ENCODE measurements around the gene ANKZF1. TPM values are rescaled to one million over a fixed set of nuclear protein-coding genes. Genes with fewer than 3 reads are reported as not detected.

ANKZF1 gene
- total and polyA plus RNA-seq, 9 donors: 16.3 to 32.0 (median 22.5) TPM

DNA sequence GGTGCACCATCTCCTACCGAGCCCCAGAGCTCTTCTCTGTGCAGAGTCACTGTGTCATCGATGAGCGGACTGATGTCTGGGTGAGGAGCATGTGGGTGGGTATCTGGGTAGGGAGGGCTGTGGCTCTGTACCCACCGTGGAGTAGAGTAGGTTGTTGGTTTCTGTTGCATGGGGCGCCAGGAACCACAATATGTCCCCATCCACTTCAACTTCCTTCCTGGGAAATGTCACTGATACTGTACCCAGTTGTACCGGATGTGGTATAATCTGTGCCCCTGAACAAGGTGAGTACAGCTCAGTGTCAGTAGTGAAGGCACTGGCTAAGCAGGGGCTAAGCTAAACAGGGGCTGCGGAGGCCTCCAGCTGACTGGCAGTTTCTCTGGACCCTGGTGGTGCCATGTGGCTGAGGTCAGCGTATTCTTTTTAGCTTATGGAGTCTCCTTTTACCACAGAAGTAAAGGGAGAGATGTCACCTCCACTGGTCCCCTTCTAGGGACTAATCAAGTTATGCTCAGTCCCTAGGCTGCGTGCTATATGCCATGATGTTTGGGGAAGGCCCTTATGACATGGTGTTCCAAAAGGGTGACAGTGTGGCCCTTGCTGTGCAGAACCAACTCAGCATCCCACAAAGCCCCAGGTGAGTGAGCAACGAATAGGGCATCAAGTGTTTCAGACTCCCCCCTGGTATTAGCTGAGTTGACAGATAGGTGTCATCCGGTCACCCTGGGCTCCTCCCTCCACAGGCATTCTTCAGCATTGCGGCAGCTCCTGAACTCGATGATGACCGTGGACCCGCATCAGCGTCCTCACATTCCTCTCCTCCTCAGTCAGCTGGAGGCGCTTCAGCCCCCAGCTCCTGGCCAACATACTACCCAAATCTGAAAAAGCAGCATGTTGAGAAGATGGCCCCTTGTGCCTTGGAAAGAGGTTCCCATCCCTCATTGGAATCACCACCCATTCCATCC is 18.4 kb downstream of the ANKZF1 start:
- Histone ChIP-seq H3K27me3 (ENCODE audit: control insufficient read depth, insufficient read depth, low read length) (peaks cover 16% of the 10 kb centered on the region), H3K9me3 (replicated peaks; ENCODE audit: control insufficient read depth, low read depth, low read length) (no peaks in the 10 kb centered on the region), H3K36me3 (ENCODE audit: control insufficient read depth, insufficient read depth, low read length) (peaks cover 29% of the 10 kb centered on the region), H3K4me3 (ENCODE audit: low read length) (no peak overlapping the region), H3K27ac (ENCODE audit: low read length) (no peak overlapping the region), H3K4me1 (ENCODE audit: control insufficient read depth, insufficient read depth, low read length) (peaks cover 47% of the 10 kb centered on the region)
- WGBS (ENCODE audit: insufficient coverage): 78% methylated on average over 8 of the region's 17 CpGs
- DNase-seq: no peak

DNA sequence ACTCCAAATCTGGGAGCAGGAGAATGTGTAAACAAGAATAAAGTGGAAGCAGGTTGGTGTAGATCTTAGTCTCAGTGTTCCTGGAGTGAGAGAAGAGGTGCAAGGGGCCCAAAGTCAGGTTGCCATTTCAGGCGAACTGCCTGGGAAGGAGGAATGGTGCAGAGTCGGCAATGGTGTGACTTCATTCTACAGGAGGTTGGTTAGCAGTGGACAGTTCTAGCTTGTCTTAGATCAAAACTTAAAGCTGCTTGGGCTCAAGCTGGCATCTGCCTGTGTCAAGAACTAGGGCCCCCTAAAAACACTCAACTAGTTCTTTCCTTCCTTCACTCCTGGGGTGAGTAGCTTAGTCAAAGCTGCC is 19.2 kb downstream of the ANKZF1 start:
- no peak for DNase-seq
- no peak overlapping the region for H3K27ac ChIP-seq (ENCODE audit: low read length)
- WGBS (ENCODE audit: insufficient coverage): 70% methylated on average over 2 of the region's 2 CpGs
- H3K9me3 ChIP-seq (replicated peaks; ENCODE audit: control insufficient read depth, low read depth, low read length): no peaks in the 10 kb centered on the region
- H3K27me3 ChIP-seq (ENCODE audit: control insufficient read depth, insufficient read depth, low read length): peaks cover 24% of the 10 kb centered on the region
- H3K36me3 ChIP-seq (ENCODE audit: control insufficient read depth, insufficient read depth, low read length): peaks cover 29% of the 10 kb centered on the region
- no peak overlapping the region for H3K4me3 ChIP-seq (ENCODE audit: low read length)
- H3K4me1 ChIP-seq (ENCODE audit: control insufficient read depth, insufficient read depth, low read length): peaks cover 55% of the 10 kb centered on the region

DNA sequence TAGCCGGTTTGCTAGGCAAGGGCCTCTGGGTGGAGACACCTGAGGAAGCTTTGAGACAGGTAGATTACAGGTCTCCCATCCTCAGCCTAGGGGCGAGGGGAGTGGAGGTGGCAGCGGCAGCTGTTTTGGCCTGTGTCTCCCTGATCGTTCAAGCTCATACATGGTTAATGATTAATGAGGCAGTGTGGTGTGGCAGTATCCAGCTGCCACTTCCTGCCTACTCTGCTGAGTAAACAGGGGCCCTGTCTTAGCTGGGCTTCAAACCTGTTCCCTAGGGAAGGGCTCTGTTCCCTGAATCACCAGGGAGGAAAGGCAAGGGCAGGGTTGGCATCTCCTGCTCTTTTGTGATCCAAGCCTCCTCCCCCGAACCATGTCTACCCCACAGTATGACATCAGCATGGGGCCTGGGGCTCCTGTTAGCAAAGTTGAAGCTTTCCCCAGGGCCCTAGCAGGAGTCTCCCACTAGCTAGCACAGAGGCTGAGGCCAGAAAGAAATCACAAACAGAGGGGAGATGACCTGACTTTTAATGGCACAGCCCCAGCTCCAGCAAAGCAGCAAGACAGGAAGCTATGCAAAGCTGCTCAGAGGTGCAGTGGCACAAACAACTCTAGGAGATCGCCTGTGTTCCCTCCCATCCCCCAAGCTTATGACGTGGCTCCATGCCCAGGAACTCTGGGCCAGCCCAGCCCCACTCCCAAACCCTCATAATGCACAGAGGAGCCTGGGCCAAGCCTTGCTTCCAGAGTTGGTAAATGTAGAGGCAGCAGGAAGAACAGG is 19.8 kb downstream of the ANKZF1 start:
- WGBS (ENCODE audit: insufficient coverage): 39% methylated on average over 5 of the region's 7 CpGs
- H3K36me3 ChIP-seq (ENCODE audit: control insufficient read depth, insufficient read depth, low read length): peaks cover 29% of the 10 kb centered on the region
- H3K27me3 ChIP-seq (ENCODE audit: control insufficient read depth, insufficient read depth, low read length): peaks cover 30% of the 10 kb centered on the region
- H3K9me3 ChIP-seq (replicated peaks; ENCODE audit: control insufficient read depth, low read depth, low read length): no peaks in the 10 kb centered on the region
- DNase-seq: peak; percentile 53
- H3K4me3 ChIP-seq (ENCODE audit: low read length): no peak overlapping the region
- H3K27ac ChIP-seq (ENCODE audit: low read length): peak overlapping the region; percentile 72
- peaks cover 60% of the 10 kb centered on the region for H3K4me1 ChIP-seq (ENCODE audit: control insufficient read depth, insufficient read depth, low read length)

DNA sequence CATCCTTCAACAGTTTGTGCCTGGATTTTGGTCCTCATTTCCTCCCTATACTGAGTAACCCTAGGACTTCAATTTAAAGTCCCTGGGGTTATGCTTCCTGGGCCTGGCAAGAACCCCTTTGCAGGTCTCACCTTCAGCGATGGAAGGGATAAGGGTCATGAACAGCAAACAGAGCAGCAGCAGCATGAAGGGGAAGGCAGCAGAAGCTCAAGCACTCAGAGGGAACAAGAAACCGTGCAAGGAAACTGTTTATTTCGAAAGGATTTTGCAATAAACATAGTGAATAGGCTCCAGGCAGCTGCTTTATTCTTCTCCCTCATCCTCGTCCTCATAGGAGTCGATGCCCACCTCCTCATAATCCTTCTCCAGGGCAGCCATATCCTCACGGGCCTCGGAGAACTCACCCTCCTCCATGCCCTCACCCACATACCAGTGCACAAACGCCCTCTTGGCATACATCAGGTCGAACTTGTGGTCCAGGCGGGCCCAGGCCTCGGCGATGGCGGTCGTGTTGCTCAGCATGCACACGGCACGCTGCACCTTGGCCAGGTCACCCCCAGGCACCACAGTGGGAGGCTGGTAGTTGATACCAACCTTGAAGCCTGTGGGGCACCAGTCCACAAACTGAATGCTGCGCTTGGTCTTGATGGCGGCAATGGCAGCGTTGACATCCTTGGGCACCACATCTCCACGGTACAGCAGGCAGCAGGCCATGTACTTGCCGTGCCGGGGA is 20.6 kb downstream of the ANKZF1 start:
- DNase-seq: no peak
- no peak overlapping the region for H3K4me3 ChIP-seq (ENCODE audit: low read length)
- H3K4me1 ChIP-seq (ENCODE audit: control insufficient read depth, insufficient read depth, low read length): peaks cover 58% of the 10 kb centered on the region
- H3K9me3 ChIP-seq (replicated peaks; ENCODE audit: control insufficient read depth, low read depth, low read length): no peaks in the 10 kb centered on the region
- 86% methylated on average over 20 of the region's 22 CpGs for WGBS (ENCODE audit: insufficient coverage)
- H3K36me3 ChIP-seq (ENCODE audit: control insufficient read depth, insufficient read depth, low read length): peaks cover 29% of the 10 kb centered on the region
- no peak overlapping the region for H3K27ac ChIP-seq (ENCODE audit: low read length)
- H3K27me3 ChIP-seq (ENCODE audit: control insufficient read depth, insufficient read depth, low read length): peaks cover 38% of the 10 kb centered on the region

DNA sequence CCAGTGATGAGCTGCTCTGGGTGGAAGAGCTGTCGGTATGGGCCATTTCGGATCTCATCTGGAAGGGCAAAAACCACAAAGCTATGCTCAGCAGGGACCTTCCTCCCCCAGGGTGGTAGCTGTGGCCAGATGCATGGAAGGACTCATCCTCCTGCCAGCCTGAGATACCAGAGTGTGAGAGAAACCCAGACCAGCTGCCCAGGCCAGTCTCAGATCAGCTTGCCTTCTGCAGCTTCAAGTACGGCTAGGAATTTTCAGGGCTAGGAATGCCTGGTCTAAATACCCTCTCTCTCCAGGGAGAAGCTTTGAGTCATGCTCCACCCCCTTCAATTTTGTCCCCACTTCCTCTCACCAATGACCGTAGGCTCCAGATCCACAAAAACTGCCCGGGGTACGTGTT is 22.1 kb downstream of the ANKZF1 start:
- peak overlapping the region; percentile 84 for H3K27ac ChIP-seq (ENCODE audit: low read length)
- peaks cover 48% of the 10 kb centered on the region for H3K27me3 ChIP-seq (ENCODE audit: control insufficient read depth, insufficient read depth, low read length)
- no peak overlapping the region for H3K4me3 ChIP-seq (ENCODE audit: low read length)
- H3K4me1 ChIP-seq (ENCODE audit: control insufficient read depth, insufficient read depth, low read length): peaks cover 48% of the 10 kb centered on the region
- 85% methylated on average over 2 of the region's 6 CpGs for WGBS (ENCODE audit: insufficient coverage)
- H3K36me3 ChIP-seq (ENCODE audit: control insufficient read depth, insufficient read depth, low read length): peaks cover 29% of the 10 kb centered on the region
- H3K9me3 ChIP-seq (replicated peaks; ENCODE audit: control insufficient read depth, low read depth, low read length): no peaks in the 10 kb centered on the region
- DNase-seq: no peak

DNA sequence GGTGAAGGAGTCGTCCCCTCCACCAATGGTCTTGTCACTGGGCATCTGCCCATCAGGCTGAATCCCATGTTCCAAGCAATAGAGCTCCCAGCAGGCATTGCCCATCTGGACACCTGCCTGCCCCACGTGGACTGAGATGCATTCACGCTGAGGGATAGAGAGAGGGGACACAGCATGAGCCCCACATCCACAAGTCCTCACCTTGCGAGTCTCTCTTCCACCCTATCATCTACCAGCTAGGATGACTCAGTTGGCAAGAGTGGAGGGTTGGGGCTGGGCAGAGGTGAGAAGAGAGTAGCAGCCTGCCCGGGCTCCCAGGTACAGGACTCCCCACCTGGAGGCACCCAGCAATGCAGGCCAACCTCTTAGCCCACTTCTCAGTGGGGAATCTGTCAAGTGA is 22.5 kb downstream of the ANKZF1 start:
- Histone ChIP-seq H3K27me3 (ENCODE audit: control insufficient read depth, insufficient read depth, low read length) (peaks cover 52% of the 10 kb centered on the region), H3K4me3 (ENCODE audit: low read length) (peak overlapping the region; percentile 60), H3K27ac (ENCODE audit: low read length) (peak overlapping the region; percentile 84), H3K4me1 (ENCODE audit: control insufficient read depth, insufficient read depth, low read length) (peaks cover 48% of the 10 kb centered on the region), H3K36me3 (ENCODE audit: control insufficient read depth, insufficient read depth, low read length) (peaks cover 29% of the 10 kb centered on the region), H3K9me3 (replicated peaks; ENCODE audit: control insufficient read depth, low read depth, low read length) (no peaks in the 10 kb centered on the region)
- no peak for DNase-seq
- WGBS (ENCODE audit: insufficient coverage): 20% methylated on average over 1 of the region's 5 CpGs

DNA sequence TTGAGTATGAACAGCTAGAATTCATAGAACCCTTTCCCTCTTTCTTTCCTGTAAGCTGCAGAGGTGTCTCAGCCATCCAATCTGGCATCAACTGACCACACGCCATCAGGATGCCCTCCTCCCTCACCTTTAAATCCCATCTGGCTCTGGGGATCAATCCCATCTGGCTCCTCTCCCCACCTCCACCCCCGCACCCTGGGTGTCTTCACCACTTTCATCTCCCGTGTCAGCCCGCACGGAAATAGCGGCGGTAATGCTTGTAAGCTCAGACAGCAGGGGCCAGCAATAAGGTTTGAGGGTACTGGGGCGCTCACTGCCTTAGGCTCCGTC is 22.9 kb downstream of the ANKZF1 start:
- H3K4me3 ChIP-seq (ENCODE audit: low read length): peak overlapping the region; percentile 60
- H3K27ac ChIP-seq (ENCODE audit: low read length): peak overlapping the region; percentile 84
- H3K27me3 ChIP-seq (ENCODE audit: control insufficient read depth, insufficient read depth, low read length): peaks cover 53% of the 10 kb centered on the region
- WGBS (ENCODE audit: insufficient coverage): 9% methylated on average over 5 of the region's 9 CpGs
- peaks cover 48% of the 10 kb centered on the region for H3K4me1 ChIP-seq (ENCODE audit: control insufficient read depth, insufficient read depth, low read length)
- no peaks in the 10 kb centered on the region for H3K9me3 ChIP-seq (replicated peaks; ENCODE audit: control insufficient read depth, low read depth, low read length)
- no peak for DNase-seq
- H3K36me3 ChIP-seq (ENCODE audit: control insufficient read depth, insufficient read depth, low read length): peaks cover 26% of the 10 kb centered on the region

DNA sequence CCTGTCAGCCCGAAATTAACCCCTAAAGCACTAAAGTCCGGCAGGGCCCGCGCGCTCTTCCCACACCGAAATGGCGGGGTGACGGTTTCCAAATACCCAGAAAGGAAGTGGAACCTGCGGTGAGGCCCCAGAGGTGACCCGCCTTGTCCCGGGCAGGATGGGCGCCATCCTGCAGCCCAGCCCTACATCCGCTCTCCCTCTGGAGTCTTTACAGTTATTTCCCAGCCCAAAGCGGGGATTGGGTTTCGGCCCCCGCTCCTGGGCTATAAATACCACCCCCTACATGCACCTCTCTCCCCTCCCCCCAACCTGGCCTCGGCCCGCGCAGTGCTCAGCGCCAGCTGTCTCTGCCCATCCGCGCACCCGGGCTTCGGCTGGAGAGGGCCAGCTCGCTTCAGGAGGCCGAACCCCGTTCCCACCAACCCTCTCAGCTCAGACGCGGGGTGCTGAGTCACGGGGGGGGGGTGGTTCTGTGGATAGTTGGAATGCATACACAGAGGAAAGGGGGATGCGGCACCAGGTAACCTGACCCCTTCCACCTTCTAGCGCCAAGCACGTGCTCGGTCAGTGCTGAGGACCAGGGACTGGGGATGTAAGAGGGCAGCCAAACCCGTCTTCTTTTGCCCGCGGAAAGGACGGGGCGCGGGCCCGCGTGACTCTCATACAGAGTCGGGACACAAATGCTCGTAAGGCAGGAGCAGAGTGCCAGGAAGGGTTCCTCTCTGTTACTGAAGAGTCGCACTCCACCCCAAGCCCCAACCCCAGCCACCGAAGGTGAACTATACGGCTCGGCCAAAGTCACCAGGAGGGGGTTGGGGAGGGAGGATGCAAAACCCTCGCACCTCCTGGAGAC is 23.5 kb downstream of the ANKZF1 start, which contains the start of gene TUBA4B:
TSS of gene TUBA4B (plus strand) at position 344 of the 853 bp plus-strand sequence. CDS start at position 509, 165 bp downstream.
- peaks cover 56% of the 10 kb centered on the region for H3K27me3 ChIP-seq (ENCODE audit: control insufficient read depth, insufficient read depth, low read length)
- peak within 1 kb of the TSS; percentile 84 for H3K27ac ChIP-seq (ENCODE audit: low read length)
- peak within 1 kb of the TSS; percentile 60 for H3K4me3 ChIP-seq (ENCODE audit: low read length)
- WGBS (ENCODE audit: insufficient coverage): under 1% methylated on average over 28 of the region's 49 CpGs
- DNase-seq: peak; percentile 62
- peaks cover 48% of the 10 kb centered on the region for H3K4me1 ChIP-seq (ENCODE audit: control insufficient read depth, insufficient read depth, low read length)
- H3K9me3 ChIP-seq (replicated peaks; ENCODE audit: control insufficient read depth, low read depth, low read length): no peaks in the 10 kb centered on the region
- peaks cover 20% of the 10 kb centered on the region for H3K36me3 ChIP-seq (ENCODE audit: control insufficient read depth, insufficient read depth, low read length)
